ENCODE measurements around the gene KCNS1. TPM values are rescaled to one million over a fixed set of nuclear protein-coding genes. Genes with fewer than 3 reads are reported as not detected.
"Not testable (repeated sequence)": the region's sequence is repeated elsewhere in the genome, so short reads cannot be mapped to it uniquely, and the experiment has no call there.

Gene KCNS1
- total RNA-seq, 1 experiment from 2014 or later = 0.12 TPM

DNA sequence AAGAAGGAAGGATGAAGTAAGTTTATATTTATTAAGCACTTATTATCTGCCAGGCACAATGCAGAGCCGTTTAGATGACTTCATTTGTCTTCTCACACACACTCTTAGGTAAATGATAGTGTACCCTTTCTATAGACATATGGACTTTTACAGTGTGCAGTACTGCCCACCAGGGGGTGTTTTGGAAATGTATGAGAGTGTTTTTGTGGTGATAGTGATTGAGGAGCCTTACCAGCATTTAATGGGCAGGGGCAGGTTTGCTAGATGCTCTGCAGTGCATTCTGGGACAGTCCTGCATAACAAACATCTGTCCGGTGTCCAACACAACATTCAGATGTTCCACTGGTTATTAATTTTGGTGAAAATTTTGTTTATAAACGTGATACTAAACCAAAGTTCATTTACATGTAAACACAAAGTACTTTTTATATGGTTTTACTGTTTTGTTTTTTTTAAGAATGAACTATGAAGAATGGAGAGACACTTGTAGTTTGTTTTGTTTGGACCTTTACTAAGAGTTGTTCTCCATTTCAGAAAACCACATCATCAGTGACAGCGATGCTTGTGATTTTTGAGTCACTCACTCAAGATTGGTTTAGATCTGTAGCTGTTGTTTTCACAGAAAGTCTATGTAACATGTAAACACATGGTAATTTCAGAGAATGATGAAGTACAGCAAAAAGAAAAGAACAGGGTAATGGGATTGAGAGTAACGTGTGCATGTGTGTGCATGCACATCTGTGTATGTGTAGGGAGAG is 19.9 kb downstream of the KCNS1 start:
- peak; percentile 47 for DNase-seq (ENCODE audit: low read depth)

GRCh38 chr20:45077559-45077958 is 23.4 kb downstream of the KCNS1 start:
- no peak for DNase-seq (ENCODE audit: low read depth)

GRCh38 chr20:45073221-45073620 is 27.7 kb downstream of the KCNS1 start:
- no peak for DNase-seq (ENCODE audit: low read depth)

- no peak for DNase-seq (ENCODE audit: low read depth)
Observed at GRCh38 chr20:45072066-45072465, 28.9 kb downstream of the KCNS1 start.

- no peak for DNase-seq (ENCODE audit: low read depth)
Observed at GRCh38 chr20:45070932-45071632, 29.8 kb downstream of the KCNS1 start.

DNA sequence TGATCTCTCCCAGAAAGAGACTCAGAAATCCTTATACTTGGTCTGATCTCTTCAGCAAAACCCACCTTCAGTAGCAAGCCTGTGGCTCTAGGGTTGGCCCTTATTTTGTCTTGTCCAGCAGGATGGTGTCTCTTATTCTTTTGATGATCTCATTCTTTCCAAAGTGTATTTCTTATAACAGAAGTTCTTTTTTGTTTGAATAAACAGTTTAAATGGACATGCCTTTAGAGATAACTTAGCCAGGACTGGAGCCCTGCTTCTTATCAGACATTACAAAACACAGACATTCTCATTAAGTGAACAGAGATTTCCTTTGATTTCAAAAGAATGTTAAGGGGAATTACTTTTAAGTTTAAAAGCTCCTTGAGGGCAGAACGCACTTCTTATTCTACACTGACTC is 31.7 kb downstream of the KCNS1 start:
- DNase-seq (ENCODE audit: low read depth) = no peak

- DNase-seq (ENCODE audit: low read depth) = no peak
Observed at GRCh38 chr20:45067558-45067957, 33.4 kb downstream of the KCNS1 start.

DNA sequence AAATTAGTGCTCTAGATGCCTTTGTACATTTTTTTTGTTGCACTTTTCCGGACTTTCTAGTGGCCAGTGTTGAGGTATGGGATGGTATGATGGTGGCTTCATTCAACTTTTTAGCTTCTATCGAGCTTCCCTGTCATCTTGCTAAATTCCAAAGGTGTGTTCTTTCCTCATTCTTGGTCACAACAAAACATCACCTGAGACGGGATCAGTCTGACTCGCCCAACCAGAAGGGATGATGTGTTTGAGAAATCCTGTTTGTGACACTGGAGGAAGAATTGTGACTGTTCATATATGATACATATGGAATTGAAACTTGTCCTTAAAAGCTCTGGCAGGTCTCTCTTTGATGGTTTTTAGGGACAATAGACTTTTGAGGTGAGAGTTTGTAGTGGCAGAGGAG is 33.8 kb downstream of the KCNS1 start:
- DNase-seq (ENCODE audit: low read depth) = no peak

DNA sequence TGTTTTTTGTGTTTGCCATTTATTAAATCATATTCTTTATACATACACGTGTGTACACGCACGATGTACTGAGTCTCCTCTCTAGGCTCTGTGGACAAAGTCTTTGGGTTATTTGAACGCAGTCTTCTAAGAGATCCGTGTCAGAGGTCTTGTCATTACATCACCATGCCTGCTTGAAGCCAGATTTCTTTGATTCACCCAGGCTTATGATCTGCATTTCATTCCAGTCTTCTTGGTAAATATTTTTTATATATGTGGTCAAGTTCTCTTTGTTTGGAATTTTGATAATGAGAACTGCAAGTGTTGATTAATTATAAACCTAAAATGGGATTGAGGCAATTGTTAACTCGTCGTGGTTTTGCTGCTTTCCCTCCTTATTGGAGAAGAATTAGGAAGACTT is 34.6 kb downstream of the KCNS1 start:
- DNase-seq (ENCODE audit: low read depth) = no peak

DNA sequence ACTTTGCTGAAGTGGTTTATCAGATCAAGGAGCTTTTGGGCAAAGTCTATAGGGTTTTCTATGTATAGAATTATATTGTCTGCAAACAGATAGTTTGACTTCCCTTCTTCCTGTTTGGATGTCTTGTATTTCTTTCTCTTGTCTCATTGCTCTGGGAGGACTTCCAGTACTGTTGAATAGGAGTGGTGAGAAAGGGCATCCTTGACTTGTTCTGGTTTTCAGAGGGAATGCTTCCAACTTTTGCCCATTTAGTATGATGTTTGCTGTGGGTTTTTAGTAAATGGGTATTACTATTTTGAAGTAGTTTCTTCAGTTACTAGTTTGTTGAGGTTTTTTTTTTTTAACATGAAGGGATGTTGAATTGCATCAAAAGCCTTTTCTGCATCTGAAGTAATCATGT is 36.1 kb downstream of the KCNS1 start:
- DNase-seq (ENCODE audit: low read depth) = no peak

DNA sequence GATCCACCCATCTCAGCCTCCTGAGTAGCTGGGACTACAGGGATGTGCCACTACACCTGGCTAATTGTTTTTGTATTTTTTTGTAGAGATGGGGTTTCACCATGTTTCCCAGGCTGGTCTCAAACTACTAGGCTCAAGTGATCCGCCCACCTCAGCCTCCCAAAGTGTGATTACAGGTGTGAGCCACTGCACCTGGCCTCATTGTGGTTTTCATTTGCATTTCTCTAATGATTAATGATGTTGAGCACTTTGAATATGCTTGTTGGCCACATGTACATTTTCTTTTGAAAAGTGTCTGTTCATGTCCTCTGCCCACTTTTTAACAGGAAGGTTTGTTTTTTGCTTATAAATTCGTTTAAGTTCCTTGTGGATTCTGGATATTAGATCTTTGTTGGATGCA is 37.8 kb downstream of the KCNS1 start:
- DNase-seq (ENCODE audit: low read depth) = not testable (repeated sequence)

DNA sequence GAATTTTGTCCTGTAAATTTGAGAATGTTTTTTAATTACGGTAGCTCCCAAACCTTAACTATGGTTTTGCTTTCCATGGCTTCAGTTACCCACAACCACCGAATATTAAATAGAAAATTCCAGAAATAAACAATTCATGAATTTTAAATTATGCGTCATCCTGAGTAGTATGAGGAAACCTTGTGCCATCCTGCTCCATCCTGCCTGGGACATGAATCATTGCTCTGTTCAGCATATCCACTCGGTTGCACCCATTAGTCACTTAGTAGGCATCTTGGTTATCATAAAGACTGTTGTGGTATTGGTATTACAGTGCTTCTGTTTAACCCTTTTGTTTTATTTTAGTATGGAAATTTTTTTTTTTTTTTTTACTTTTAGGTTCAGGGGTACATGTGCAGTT is 39.7 kb downstream of the KCNS1 start:
- DNase-seq (ENCODE audit: low read depth) = peak; percentile 91

DNA sequence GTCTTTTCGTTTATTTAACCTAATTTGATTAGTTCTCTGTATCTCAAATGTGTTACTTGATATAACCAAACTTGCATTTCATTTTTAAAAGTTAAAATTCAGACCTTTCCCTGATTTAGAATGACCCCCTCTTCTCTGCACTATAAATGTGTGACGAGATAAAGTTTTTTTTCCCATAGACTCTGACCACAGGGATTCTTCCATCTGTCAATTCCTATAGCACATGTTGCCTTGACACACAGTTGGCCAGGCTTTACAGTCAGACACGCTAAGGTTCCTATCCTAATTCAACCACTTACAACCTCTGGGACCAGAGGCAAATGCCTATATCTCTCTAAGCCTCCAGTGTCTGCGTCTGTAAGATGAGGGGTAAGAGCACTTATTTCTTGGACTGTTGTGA is 40.6 kb downstream of the KCNS1 start:
- DNase-seq (ENCODE audit: low read depth) = no peak

DNA sequence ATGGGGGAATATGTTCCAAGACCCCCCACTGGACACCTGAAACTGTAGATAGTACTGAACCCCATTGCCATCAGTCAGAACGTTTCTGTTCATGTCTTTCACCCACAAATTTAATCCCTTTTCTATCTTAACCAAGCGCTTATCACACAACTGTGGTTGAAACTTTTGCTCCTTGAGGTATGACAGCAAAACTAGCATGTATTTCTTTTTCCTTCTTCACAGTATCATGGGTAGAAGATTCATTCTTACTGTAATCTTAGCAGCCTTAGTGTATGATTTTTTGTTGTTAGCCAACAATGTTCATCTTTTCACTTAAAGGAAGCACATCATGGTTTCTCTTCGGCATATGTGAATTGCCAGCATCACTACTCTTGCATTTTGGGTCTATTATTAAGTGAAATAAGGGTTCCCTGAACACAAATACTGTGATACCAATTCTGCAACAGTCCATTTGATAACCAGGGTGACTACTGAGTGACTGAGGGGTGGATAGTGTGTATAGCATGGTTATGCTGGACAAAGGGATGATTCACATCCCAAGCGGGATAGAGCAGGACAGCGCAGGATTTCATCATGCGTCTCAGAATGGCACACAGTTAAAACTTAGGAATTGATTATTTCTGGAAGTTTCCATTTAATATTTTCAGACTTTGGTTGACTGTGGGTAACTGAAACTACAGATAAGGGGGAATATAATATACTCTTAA is 41.8 kb downstream of the KCNS1 start:
- peak; percentile 76 for DNase-seq (ENCODE audit: low read depth)

DNA sequence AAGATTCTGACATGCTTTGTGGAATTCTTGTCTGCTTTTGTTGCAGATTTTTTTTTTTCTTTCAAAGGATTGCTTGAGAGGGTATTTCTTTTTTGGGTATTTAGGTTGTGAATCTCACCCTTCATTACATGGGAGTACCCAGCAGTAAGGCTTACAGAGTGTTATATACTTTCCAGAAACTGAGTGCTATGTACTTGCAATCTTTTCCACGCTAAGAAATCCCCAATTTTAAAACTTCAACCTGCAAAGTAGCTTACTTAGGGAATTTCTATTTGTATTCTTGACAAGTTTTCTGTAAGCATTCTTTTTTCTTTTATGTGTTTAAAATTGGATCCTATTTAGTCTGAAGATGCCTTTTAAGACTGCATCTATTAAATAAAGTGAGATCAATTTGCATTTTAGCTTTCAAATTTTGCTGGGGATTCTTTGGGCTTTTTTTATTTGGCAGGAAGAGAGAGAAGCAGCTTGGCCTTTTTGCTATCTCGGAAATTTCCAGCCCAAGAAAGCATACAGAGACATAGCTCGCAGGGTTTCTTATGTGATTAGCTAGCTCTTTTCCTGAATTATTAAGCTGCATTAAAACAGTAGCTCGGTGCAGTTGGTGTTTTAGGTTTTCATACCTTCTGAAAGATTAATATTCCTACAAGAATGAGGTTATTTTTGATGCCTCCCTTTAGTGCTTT is 42.6 kb downstream of the KCNS1 start:
- no peak for DNase-seq (ENCODE audit: low read depth)

DNA sequence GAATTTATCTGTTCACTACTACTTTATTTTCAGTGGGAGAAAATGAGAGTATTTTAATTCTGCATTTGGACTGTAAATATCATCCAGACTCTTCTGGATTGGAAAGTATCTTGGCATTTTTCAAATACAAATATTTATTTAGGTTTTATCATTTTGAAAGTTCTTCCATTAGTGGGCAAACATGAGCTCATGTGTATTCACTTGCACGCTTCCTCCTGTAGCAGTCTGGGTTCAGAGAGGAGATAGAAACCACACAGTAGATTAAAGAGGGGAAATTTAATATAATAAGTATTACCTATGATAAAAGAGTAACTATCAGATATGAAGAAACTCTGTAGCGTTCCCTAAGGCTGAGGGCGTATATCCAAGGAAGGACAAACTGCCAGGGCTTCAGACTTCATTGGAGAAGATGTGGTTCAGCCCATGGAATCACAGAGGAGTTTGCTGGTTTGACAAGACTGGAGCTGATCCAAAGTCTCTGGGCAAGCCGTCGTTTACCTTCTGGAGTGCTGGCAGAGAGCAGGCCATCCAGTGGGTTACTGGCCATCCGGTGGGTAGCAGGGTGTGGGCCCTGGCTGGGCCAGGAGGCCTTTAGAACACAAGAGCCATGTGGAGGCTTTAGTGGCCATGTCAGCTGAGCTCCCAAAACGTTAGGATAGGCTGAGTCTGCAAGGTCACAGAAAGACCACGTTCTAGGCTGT is 44.3 kb downstream of the KCNS1 start:
- no peak for DNase-seq (ENCODE audit: low read depth)

GRCh38 chr20:45055056-45055455 is 45.9 kb downstream of the KCNS1 start:
- peak; percentile 69 for DNase-seq (ENCODE audit: low read depth)

DNA sequence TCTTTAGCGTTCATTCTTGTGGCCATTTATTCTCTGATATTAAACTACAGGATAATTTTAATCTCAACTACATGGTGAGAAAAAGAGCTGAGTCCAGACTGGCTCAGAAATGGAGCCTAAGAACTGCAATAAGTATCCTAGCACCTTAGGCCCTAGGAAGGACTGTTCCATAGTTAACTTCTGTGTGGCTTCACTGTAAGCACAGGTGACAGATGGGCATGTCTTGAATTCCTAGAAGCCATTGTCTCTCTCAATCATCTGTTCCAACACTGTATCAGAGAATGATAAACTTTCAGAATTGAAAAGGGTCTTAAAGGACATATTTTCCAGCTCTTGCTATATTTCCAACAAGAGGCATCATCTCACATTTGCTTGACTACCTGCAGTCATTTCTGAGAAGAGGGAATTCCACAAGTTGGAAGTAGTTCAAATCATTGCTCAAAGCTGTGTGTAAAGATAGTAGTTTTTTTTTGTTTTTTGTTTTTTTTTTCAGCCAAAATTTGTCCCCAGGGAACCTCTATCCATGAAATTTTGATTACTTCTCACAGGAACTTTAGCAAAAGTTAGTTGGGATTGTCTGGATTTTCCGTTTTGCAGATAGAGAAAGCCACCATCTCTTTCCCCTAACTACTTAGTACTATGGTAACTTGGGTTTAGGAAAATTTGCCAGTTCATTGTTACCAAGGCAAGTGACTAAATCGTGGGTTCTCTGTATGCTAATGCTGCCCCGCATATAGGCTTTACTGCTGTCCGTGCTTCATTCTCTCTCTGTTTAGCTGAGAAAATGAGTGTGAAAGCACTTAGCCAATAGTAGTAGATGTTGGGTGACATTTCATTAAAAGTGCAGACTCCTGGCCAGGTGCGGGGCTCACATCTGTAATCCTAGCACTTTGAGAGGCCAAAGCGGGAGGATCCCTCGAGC is 47.2 kb downstream of the KCNS1 start:
- no peak for DNase-seq (ENCODE audit: low read depth)

DNA sequence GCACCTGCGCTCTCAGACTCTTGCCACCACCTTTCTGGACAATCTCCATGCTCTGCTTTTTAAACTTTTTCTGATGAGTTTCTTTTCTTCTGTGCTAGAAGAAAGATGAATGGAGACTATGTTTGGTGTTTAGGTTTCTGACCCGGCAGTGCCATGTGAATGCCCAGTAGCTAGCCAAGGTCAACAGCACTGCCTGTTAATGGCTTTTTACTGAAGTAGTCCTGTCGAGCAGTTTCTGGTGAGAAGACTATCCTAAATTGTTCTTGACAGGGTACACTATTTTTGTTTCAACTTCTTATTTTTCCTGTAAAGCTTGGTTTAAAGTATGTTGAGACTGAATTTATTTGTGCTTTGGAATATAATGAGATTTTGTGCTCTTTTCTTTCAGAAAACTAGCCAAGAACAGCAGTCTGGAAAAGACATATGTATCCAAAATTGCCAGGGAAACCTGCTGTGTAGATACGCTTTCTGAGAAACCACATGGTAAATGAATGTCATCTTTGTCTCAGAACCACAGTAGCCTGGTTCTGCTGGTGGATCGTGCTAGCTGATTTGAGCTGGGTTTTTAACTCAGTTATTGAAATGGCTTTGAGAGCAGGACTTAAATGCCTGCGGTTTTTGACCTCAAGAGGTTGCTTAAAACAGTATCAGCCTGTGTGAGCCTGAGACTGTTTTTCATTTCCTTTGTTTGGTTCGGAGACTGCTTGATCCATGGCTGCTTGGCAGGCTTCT is 48.1 kb downstream of the KCNS1 start:
- peak; percentile 92 for DNase-seq (ENCODE audit: low read depth)
